NCI-H748 (cell line): ENCODE measurements around the gene CSE1L.
"Not testable (repeated sequence)": the region's sequence is repeated elsewhere in the genome, so short reads cannot be mapped to it uniquely, and the experiment has no call there.

Experiments
- DNase-seq: peaks from one replicate; lab custom pipeline; 2025; ENCODE audit not compliant: unreplicated experiment; lab: John Stamatoyannopoulos, UW

Gene CSE1L

GRCh38 chr20:49046087-49046900, at the start of gene CSE1L:
Gene CSE1L, plus strand, starts transcription at chr20:49046312. Its CDS starts 12,152 bp downstream, at chr20:49058464.
- peak; percentile 93 for DNase-seq

- DNase-seq = peak; percentile 76
Measured at GRCh38 chr20:48999890-49000870, 45.9 kb upstream of the CSE1L start.

- no peak for DNase-seq
Measured at GRCh38 chr20:49001741-49002140, 44.4 kb upstream of the CSE1L start.

GRCh38 chr20:49006446-49006980, 39.6 kb upstream of the CSE1L start:
- no peak for DNase-seq

- no peak for DNase-seq
Measured at GRCh38 chr20:49009899-49010631, 36.0 kb upstream of the CSE1L start.

GRCh38 chr20:49024220-49024619, 21.9 kb upstream of the CSE1L start:
- DNase-seq = no peak

- DNase-seq = not testable (repeated sequence)
Measured at GRCh38 chr20:49028177-49028576, 17.9 kb upstream of the CSE1L start.

GRCh38 chr20:49028684-49029083, 17.4 kb upstream of the CSE1L start:
- DNase-seq = no peak

- DNase-seq = no peak
Measured at GRCh38 chr20:49029203-49029602, 16.9 kb upstream of the CSE1L start.

- DNase-seq = no peak
Measured at GRCh38 chr20:49030954-49031619, 15.0 kb upstream of the CSE1L start.

GRCh38 chr20:49032455-49032854, 13.7 kb upstream of the CSE1L start:
- DNase-seq = no peak

- DNase-seq = no peak
Measured at GRCh38 chr20:49034070-49034732, 11.9 kb upstream of the CSE1L start.

- DNase-seq = no peak
Measured at GRCh38 chr20:49037962-49038387, 8.1 kb upstream of the CSE1L start.

GRCh38 chr20:49039854-49040253, 6.3 kb upstream of the CSE1L start:
- no peak for DNase-seq

- no peak for DNase-seq
Measured at GRCh38 chr20:49043000-49043399, 3.1 kb upstream of the CSE1L start.

GRCh38 chr20:49045440-49046086, 549 bp upstream of the CSE1L start:
- no peak for DNase-seq

- DNase-seq = no peak
Measured at GRCh38 chr20:49052334-49052733, 6.2 kb downstream of the CSE1L start.

GRCh38 chr20:49054056-49054643, 8.0 kb downstream of the CSE1L start:
- DNase-seq = no peak

GRCh38 chr20:49063279-49063678, 17.2 kb downstream of the CSE1L start:
- no peak for DNase-seq
